NCI-H146 (cell line): ENCODE results near the gene C17orf113.
A peak's percentile ranks its signal among the peaks of the same experiment; 100 is the strongest.

Experiments
- DNase-seq: peaks from one replicate; lab custom pipeline; 2025; lab: John Stamatoyannopoulos, UW

C17orf113 gene

DNA sequence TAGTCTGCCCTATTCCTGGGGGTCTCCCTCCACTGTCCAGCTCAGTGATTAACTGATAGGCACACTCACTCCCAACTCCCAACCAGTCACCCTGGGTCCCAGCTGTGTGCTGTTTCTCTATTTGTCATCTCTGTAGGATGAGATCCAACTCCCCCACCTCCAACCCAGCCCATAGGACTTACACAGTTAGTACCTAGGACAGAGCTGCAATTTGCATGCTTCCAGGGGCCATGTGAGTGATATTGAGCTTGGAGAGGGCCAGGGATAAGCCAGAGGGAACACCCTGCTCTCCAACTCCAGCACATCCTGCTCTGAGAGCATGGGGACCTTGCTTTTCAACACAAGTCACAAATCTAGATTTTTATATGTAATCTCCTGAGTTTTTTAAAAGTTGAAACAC is 8.8 kb downstream of the C17orf113 start:
- no peak for DNase-seq

- no peak for DNase-seq
Measured at GRCh38 chr17:42040818-42041217, 9.6 kb downstream of the C17orf113 start.

GRCh38 chr17:42039794-42040763 is 10.3 kb downstream of the C17orf113 start:
- DNase-seq, result no peak

GRCh38 chr17:42038221-42038973 is 12.0 kb downstream of the C17orf113 start:
- no peak for DNase-seq

DNA sequence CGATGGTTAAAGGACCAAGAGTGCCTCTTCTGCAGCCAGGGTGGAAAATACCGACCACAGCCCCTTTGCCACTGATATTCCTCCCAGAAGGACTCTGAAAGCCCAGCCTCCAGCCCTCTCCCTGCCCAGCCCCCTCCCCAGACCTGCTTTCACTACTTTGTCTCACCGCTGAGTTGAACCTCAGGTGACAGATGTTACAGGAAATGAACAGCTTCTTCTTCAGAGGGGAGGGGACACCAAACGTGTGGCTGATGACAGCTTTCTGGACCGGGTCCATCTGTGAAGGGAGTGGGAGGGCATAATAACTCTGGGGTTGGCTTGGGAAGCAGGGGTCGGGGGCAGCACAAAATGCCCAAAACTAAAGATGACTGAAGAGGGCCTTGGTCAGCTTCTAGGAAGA is 16.3 kb downstream of the C17orf113 start:
- no peak for DNase-seq

GRCh38 chr17:42031584-42031983 is 18.8 kb downstream of the C17orf113 start:
- no peak for DNase-seq

DNA sequence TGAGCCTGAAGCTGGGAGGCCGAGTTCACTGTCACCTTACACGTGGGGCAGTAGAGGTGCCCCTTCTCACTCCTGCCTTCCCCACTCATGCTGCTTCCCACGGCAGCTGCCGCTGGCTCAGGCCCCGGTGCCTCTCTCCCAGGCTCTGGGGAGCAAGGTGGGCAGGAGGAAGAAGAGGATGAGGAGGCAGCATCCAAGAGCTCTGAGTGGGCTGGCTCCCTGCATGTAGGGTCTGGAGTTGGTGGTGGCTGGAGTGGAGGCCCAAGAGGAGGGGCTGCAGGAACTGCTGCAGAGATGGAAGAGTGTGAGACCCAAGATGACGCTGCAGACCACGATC is 21.6 kb downstream of the C17orf113 start:
- no peak for DNase-seq

DNA sequence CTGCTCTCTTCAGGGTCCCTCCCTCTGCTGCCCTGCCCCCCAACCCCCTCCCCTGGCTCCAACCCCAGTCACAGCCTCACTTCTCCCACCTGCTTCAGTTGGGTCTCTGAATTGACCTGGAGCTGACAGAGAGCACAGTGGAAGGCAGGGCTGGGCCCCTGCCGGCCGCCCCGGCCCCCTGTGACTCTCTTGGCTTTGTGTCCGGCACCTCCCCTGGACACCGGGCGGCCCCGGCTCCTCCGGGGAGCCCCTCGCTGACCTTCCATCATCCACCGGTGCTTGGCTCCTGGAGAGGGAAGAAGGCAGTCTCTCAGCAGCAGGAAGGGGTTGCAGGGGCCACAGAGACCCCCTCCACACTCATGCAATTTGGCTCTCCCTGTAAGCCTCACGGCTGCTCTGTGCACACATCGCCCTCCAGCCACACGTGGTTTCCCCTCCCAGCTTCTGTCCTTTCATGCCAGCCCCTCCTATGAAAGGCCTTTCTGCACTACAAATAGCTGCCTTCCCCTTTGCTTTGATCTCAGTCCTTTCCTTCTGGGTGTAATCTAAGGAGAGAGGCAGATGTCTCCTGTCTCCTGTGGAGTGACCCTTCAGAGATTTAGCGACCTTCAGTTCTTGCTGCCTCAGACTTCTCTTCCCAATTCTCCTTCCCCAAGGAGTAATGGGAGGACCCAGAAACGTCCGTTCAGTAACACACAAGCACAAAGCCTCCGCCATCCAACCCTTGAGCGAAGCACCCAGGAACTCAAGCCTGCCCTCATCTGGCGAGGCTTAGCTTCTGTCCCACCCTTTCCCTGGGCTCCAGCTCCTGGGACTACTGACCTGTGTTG is 22.2 kb downstream of the C17orf113 start:
- DNase-seq, result peak; percentile 15

- DNase-seq, result no peak
Measured at GRCh38 chr17:42027590-42027889, 22.9 kb downstream of the C17orf113 start.

DNA sequence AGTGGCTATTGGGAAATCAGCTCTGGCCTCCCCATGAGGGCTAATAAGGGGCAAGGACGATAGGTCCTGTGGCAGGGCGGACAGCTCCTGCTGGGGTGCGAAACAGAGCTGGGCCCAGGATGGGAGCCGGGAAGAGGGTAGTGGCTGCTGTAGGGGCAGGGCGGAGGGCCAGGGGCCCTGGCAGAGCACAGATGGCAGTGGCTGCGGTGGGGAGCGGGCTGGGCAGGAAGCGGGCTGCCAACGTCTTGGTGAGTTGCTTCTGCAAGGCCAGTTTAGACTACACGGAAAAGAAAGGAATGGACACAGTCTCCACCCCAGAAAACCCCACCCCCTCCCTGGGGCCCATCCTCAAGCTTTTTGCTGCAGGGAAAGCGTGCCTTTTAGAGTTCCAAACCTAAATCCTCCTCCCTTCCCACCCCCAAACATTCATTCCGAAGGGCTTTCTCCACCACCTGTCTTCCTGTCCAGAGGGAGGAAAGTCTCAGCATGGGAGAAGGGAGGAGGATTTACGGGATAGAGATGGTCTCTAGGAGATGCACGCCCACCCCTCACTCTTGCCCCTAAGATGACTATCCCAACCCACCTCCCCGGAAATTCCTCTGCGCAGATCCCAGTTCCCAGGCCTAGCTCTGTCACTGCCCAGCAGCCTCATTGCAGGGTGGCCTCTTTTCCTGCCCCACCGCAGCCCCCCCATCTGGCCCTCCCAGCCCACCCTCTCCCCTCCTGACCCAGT is 23.4 kb downstream of the C17orf113 start:
- no peak for DNase-seq

GRCh38 chr17:42025936-42026335 is 24.5 kb downstream of the C17orf113 start:
- no peak for DNase-seq

- DNase-seq, result no peak
Measured at GRCh38 chr17:42025191-42025579, 25.2 kb downstream of the C17orf113 start.

DNA sequence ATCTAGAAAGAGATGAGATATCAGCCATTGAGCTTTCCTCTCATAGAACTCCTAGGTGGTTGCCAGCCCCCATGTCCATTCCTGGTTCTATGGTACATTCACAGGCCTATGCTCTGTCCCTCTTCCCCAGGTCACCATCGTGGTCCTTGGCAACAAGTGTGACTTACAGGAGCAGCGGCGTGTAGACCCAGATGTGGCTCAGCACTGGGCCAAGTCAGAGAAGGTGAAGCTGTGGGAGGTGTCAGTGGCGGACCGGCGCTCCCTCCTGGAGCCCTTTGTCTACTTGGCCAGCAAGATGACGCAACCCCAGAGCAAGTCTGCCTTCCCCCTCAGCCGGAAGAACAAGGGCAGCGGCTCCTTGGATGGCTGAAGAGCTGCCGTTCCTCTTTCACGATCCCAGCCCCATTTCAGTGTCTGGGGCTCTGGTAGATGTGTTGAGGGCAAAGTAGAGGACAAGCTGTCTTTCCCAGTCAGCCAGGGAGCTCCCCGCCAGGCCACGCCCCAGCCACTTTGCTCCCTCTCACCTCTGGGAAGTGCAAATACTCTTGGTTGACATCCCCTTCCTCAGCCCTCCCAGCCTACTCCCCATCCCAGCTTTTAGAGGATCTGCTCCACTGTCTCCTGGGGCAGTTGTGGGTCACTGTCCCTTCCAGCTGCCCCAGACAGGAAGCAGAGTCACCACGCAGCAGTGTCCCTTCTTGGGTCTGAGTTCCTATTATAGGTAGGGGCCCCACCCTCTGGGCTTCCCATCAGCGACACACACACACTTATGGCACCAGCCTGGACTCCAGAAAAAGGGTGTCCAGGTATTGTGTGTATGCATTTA is 26.7 kb downstream of the C17orf113 start:
- no peak for DNase-seq

GRCh38 chr17:42020845-42021244 is 29.6 kb downstream of the C17orf113 start:
- peak; percentile 34 for DNase-seq

DNA sequence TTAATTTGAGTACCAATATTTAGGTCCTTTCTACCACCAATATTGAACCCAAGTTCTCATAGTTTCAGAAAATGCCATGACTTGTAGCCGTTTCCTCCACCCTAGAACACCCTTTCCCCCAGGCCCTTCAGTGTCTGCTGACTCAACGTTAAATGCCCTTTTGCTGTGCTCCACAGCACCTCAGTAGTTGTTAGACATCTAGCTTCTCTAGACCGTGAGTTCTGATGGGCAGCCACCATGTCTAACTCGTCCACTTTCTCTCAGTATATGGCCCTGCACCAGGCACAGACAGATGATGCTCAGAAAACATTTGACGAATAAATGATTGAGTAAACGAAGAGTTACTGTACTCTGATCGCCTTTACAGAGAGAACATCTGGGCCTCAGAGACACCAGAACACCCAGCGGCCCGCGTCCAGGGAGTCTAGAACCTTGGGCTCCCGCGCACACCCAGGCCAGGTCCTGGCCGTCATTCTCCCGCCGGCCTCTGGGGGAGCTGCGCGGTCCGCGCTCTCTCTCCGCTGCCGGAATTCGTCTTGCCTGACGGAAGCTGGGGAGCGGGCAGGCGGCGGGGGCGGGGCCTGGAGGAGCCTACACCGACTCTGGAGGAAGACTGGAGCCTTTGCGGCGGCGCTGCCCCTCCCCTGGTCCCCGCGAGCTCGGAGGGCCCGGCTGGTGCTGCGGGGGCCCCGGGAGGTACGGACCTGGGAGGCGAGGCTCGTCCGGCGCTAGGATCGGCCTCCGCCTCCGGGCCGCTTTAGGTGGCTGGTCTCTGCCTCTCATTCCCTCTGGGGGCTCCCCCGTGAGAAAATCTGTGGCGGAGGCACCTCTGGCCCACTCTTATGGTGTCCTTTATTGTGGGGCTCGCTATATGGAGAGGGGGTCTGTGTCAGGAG is 30.6 kb downstream of the C17orf113 start, which contains the start of gene NKIRAS2:
TSS of gene NKIRAS2 (plus strand) at position 582 of the 896 bp plus-strand sequence. CDS start 1,488 bp downstream, outside the sequence.
- peak; percentile 89 for DNase-seq

- DNase-seq, result no peak
Measured at GRCh38 chr17:42018988-42019387, 31.4 kb downstream of the C17orf113 start.

DNA sequence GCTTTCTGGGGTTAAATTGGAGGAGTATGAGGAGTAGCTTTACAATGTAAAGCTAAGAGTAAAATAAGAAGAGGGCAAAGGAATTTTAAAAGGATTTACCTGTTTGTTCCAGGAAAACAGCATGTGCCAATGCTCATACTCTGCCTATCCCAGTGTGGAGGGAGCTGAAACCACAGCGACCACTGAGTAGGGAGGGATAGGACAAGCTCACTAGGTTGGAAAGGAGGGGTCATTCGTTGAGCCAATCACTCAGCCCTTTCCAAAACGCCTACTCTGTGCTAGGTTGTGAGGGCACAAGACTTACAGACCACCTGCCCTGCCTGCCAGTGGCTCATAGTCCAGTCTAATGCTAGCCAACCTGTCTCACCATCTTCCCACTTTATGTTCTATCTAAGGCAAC is 32.1 kb downstream of the C17orf113 start:
- DNase-seq, result no peak

DNA sequence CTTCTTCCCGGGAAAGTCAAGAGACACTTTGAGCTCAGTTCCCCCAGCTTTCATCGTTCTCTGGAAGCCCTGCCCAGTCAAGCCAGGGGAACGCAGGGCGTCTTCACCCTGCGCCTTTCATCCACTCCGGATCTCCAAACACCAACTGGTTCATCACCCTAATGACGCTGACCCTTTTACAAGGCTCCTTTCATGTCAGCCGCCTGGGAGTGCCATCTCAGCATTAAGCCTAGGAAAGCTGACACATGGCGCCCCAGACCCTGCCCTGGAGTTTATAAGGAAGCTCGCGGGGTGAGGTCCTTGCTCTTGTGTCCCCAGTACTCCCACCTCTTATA is 32.6 kb downstream of the C17orf113 start:
- DNase-seq, result no peak

DNA sequence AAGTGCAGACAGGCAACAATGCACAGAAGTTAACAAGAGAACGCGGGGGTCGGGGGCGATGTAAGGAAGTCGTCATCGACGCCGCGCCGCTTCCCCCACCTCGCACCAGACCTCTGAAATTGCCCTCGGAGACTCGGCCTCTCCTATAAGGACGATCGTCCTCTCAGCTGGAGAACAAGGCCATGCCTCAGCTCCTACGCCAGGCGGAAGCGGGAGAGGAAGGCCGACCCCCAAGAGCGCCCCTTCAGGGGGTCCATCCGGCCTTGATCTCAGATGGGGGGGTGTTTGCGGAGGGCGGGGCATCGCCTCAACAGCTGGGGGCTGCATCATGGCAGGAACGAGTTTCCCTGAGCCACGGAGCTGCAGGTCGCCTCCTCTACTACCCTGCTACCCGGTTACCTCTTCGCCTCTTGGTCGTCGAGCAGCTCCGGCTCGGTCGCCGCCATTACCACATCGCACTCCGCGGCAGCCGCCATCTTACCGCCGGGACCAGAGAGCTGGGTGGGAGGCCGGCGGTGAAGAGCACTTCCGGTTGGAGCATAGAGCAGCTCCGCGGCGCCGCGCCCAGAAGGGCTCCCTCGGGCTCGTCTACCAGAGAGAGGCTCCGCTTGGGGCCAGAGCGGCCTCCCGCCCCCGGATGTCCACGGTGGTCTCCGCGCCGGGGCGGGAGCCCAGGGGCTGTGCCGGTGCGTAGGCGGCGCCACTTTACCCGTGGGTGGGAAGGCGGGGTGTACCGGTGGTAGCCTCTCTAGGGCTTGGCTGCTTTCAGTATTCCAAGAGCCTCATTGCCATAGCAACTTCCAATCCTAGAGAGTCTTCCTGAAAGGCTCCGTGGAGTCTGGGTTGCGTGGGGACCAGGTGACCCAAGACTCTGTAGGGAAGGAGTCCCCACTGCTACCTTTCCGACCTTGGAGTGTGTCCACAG is 33.2 kb downstream of the C17orf113 start, which contains the start of gene DNAJC7:
TSS of gene DNAJC7 (minus strand) at position 499 of the 925 bp plus-strand sequence. CDS start at position 476, 23 bp downstream.
- DNase-seq, result peak; percentile 94
